HUDEP-2 (cell line): ENCODE results near the gene PTPN9.
A peak's percentile ranks its signal among the peaks of the same experiment; 100 is the strongest.
"Not testable (repeated sequence)": the region's sequence is repeated elsewhere in the genome, so short reads cannot be mapped to it uniquely, and the experiment has no call there.

Source experiments
- DNase-seq, 76 experiments: peaks; one replicate each; lab custom pipeline; 2025; ENCODE audit not compliant: unreplicated experiment in 76 of 76; lab: John Stamatoyannopoulos, UW

The PTPN9 gene

GRCh38 chr15:75584121-75584520 lies 5.0 kb upstream of the PTPN9 start:
- DNase-seq: no peak

GRCh38 chr15:75583701-75584100 lies 4.6 kb upstream of the PTPN9 start:
- no peak for DNase-seq

GRCh38 chr15:75582943-75583342 lies 3.8 kb upstream of the PTPN9 start:
- DNase-seq: not testable (repeated sequence)

GRCh38 chr15:75578173-75578947 lies 755 bp downstream of the PTPN9 start:
- DNase-seq: peak in 4 of 76 experiments; percentile 2 to 33 (median 14)

GRCh38 chr15:75577401-75578172 lies 1.5 kb downstream of the PTPN9 start:
- no peak for DNase-seq

- DNase-seq: no peak
Observed at GRCh38 chr15:75573648-75574384, 5.3 kb downstream of the PTPN9 start.

GRCh38 chr15:75570126-75570845 lies 8.8 kb downstream of the PTPN9 start:
- no peak for DNase-seq

GRCh38 chr15:75565062-75565970 lies 13.8 kb downstream of the PTPN9 start:
- DNase-seq: peak in 4 of 76 experiments; percentile 10 to 31 (median 15)

- no peak for DNase-seq
Observed at GRCh38 chr15:75561888-75562287, 17.2 kb downstream of the PTPN9 start.

GRCh38 chr15:75559360-75559759 lies 19.8 kb downstream of the PTPN9 start:
- peak in 13 of 76 experiments; percentile 3 to 50 (median 24) for DNase-seq

GRCh38 chr15:75558955-75559354 lies 20.2 kb downstream of the PTPN9 start:
- DNase-seq: not testable (repeated sequence)

- DNase-seq: no peak
Observed at GRCh38 chr15:75554717-75555116, 24.4 kb downstream of the PTPN9 start.

GRCh38 chr15:75553659-75554058 lies 25.5 kb downstream of the PTPN9 start:
- DNase-seq: no peak

GRCh38 chr15:75551091-75551490 lies 28.0 kb downstream of the PTPN9 start:
- no peak for DNase-seq

- DNase-seq: peak in 40 of 76 experiments; percentile 2 to 81 (median 50)
Observed at GRCh38 chr15:75545064-75545463, 34.1 kb downstream of the PTPN9 start.

- no peak for DNase-seq
Observed at GRCh38 chr15:75544359-75544758, 34.8 kb downstream of the PTPN9 start.

GRCh38 chr15:75542949-75543545 lies 36.1 kb downstream of the PTPN9 start:
- DNase-seq: not testable (repeated sequence)

- peak in 10 of 76 experiments; percentile 4 to 26 (median 12) for DNase-seq
Observed at GRCh38 chr15:75542386-75542797, 36.7 kb downstream of the PTPN9 start.

GRCh38 chr15:75538376-75538775 lies 40.7 kb downstream of the PTPN9 start:
- no peak for DNase-seq
